ENCODE data around the gene P2RY13. TPM values are rescaled to one million over a fixed set of nuclear protein-coding genes. Genes with fewer than 3 reads are reported as not detected.

Gene P2RY13
- total RNA-seq: under 1 TPM; 0.41 to 0.75 TPM

- Histone ChIP-seq H3K4me1 (no peaks in the 10 kb centered on the region), H3K4me3 (peak within 1 kb of the TSS in 1 of 2 donors; percentile 14)
Measured at GRCh38 chr3:151329363-151329762, at the start of gene P2RY13. Gene P2RY13, minus strand, starts transcription at chr3:151329549. Its CDS starts 21 bp downstream, at chr3:151329528.

DNA sequence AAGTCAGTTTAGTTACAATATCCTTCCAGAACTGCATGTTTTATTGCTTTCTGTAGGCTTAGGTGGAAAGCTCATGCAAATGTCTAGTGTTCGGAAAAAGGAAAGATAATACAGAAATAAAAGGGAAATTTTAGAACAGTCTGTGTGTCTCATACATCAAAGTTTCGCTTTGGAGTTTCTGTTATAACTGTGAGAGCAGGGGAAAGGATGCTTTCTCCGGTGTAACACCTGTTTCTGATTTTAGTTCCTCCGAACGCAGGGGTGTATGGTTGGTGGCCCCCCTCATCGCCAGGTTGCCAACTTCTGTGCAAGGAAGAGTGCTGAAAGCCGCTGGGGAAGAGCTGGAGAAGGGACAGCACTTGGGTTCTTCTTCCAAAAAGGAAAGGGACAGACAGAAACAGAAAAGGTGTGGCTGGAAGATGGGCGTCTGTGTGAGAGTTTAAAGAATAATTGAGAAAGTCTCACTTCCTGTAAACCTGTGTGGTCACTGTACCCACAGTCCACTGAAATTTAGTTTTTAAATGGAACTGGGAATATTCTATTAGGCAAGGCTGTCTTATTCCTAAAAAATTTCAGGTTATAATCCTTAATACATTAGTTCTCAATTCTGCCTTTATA is 48.5 kb upstream of the P2RY13 start:
- Histone ChIP-seq H3K9me3 (no peaks in the 10 kb centered on the region), H3K36me3 (no peaks in the 10 kb centered on the region), H3K27ac (no peak overlapping the region), H3K27me3 (no peaks in the 10 kb centered on the region), H3K4me1 (no peaks in the 10 kb centered on the region), H3K4me3 (no peak overlapping the region)
- TF ChIP-seq, protein P1, sequence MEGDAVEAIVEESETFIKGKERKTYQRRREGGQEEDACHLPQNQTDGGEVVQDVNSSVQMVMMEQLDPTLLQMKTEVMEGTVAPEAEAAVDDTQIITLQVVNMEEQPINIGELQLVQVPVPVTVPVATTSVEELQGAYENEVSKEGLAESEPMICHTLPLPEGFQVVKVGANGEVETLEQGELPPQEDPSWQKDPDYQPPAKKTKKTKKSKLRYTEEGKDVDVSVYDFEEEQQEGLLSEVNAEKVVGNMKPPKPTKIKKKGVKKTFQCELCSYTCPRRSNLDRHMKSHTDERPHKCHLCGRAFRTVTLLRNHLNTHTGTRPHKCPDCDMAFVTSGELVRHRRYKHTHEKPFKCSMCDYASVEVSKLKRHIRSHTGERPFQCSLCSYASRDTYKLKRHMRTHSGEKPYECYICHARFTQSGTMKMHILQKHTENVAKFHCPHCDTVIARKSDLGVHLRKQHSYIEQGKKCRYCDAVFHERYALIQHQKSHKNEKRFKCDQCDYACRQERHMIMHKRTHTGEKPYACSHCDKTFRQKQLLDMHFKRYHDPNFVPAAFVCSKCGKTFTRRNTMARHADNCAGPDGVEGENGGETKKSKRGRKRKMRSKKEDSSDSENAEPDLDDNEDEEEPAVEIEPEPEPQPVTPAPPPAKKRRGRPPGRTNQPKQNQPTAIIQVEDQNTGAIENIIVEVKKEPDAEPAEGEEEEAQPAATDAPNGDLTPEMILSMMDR (IDR thresholded peaks at IDR 0.05): no peak
- DNase-seq (ENCODE audit: low spot score): no peak

More at GRCh38 chr3:151329363-151329762, at the start of gene P2RY13:
- Histone ChIP-seq H3K27ac (no peak within 1 kb of the TSS), H3K27me3 (no peaks in the 10 kb centered on the region), H3K9me3 (no peaks in the 10 kb centered on the region), H3K36me3 (no peaks in the 10 kb centered on the region)
- TF ChIP-seq, protein P1 (IDR thresholded peaks at IDR 0.05): no peak
- DNase-seq (ENCODE audit: low spot score): no peak

- TF ChIP-seq, protein P1 (IDR thresholded peaks at IDR 0.05): no peak
- H3K9me3 ChIP-seq: no peaks in the 10 kb centered on the region
- H3K27me3 ChIP-seq: no peaks in the 10 kb centered on the region
- H3K4me1 ChIP-seq: no peaks in the 10 kb centered on the region
- no peak for DNase-seq (ENCODE audit: low spot score)
- no peaks in the 10 kb centered on the region for H3K36me3 ChIP-seq
- H3K4me3 ChIP-seq: no peak overlapping the region
- H3K27ac ChIP-seq: no peak overlapping the region
Measured at GRCh38 chr3:151372063-151372820, 42.9 kb upstream of the P2RY13 start.

DNA sequence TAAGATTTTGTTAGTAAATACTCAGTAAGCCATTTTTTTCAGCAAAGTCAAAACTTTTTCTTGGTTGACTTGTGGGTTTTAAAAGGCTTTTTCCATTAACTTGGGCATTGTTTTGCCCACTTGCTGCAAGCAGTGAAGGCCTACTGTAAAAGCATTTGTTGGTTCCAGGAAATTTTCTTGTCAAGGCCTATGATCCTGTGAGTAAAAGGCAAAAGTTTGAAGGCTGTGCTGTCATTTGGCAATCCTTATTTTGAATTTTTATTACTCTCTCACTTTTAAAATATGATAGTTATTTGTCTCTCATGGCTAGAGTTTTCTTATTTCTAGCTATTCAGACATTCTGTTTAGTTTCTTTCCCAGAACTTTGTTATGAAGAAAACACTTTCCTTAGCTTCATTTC is 42.2 kb upstream of the P2RY13 start:
- Histone ChIP-seq H3K36me3 (no peaks in the 10 kb centered on the region), H3K27ac (no peak overlapping the region), H3K4me1 (no peaks in the 10 kb centered on the region), H3K4me3 (no peak overlapping the region), H3K27me3 (no peaks in the 10 kb centered on the region), H3K9me3 (no peaks in the 10 kb centered on the region)
- no peak for DNase-seq (ENCODE audit: low spot score)
- TF ChIP-seq, protein P1 (IDR thresholded peaks at IDR 0.05): no peak

GRCh38 chr3:151367448-151367847 is 38.1 kb upstream of the P2RY13 start:
- TF ChIP-seq, protein P1 (IDR thresholded peaks at IDR 0.05): no peak
- no peaks in the 10 kb centered on the region for H3K36me3 ChIP-seq
- no peak for DNase-seq (ENCODE audit: low spot score)
- H3K4me3 ChIP-seq: no peak overlapping the region
- H3K4me1 ChIP-seq: no peaks in the 10 kb centered on the region
- no peaks in the 10 kb centered on the region for H3K9me3 ChIP-seq
- H3K27ac ChIP-seq: no peak overlapping the region
- no peaks in the 10 kb centered on the region for H3K27me3 ChIP-seq
